GM10248 (cell line): ENCODE data around the gene MFAP3.

ENCODE experiments used
- CTCF ChIA-PET: fragments of 300-600 bp; sonication (Branson Sonifier 250); formaldehyde crosslinking; extraction: SDS; loops from one replicate; lab custom pipeline; 2021; ENCODE audit warnings: antibody characterized with exemption; lab: Yijun Ruan, JAX
- POLR2A ChIA-PET: fragments of 350-650 bp; sonication (Branson Sonifier 250); formaldehyde crosslinking; extraction: SDS; loops from one replicate; lab custom pipeline; 2020; ENCODE audit warnings: antibody characterized with exemption; lab: Yijun Ruan, JAX
- DNase-seq: peaks from one replicate; pipeline ENCODE4 v3.0.0; 2012; ENCODE audit errors: extremely low spot score
- CTCF ChIP-seq: IDR thresholded peaks from 2 replicates; pipeline ENCODE4 v1.5.1; 2012; ENCODE audit warnings: mild to moderate bottlenecking, low read depth; ENCODE audit errors: extremely low read depth, missing control alignments, control extremely low read depth

Gene MFAP3

GRCh38 chr5:154103233-154103632 is 64.5 kb downstream of the MFAP3 start:
- CTCF ChIA-PET, result interaction anchor here (0.7 to 2.2 kb wide), 5 partner anchors 9 to 78 kb away, joined by 3 to 6 read pairs (median 3); no protein-coding TSS in a partner anchor
- POLR2A ChIA-PET, result no interaction called here
- DNase-seq, result no peak
- no peak for TF ChIP-seq CTCF
